IMR-90 (cell line): Measurements from ENCODE around the gene MUSTN1. TPM values are rescaled to one million over a fixed set of nuclear protein-coding genes. Genes with fewer than 3 reads are reported as not detected.

Experiments
- ATAC-seq: fragments of 200-7000 bp; cut with Tn5 transposase; 2 replicates; pipeline ENCODE4 v1.9.1; 2020; ENCODE audit warnings: low read depth, mild to moderate bottlenecking, moderate library complexity
- BruUV-seq: library from RNA; stranded (reverse); fragments of 400-500 nt; replicated peaks from 2 replicates; lab custom pipeline; 2021; lab: Mats Ljungman, UMichigan
- CTCF ChIA-PET: fragments of 300-600 bp; formaldehyde crosslinking; extraction: SDS; loops from one replicate; lab custom pipeline; 2021; ENCODE audit warnings: antibody characterized with exemption; lab: Yijun Ruan, JAX
- POLR2A ChIA-PET: fragments of 300-600 bp; sonication (Branson Sonifier 250); formaldehyde crosslinking; loops from one replicate; lab custom pipeline; 2022; ENCODE audit warnings: antibody characterized with exemption; ENCODE audit not compliant: unreplicated experiment; lab: Charles Lee
- DNase-seq: peaks from one replicate; pipeline ENCODE4 v3.0.0; 2013
- H2AFZ ChIP-seq: replicated peaks from 2 replicates; pipeline ENCODE3; 2013; ENCODE audit warnings: low read length, mild to moderate bottlenecking; ENCODE audit not compliant: poor library complexity
- H2AK5ac ChIP-seq: 2 replicates; pipeline ENCODE4 v1.6.1; 2013; ENCODE audit warnings: low read depth, low read length, inconsistent platforms
- H2AK9ac ChIP-seq: replicated peaks from 2 replicates; pipeline ENCODE3; 2013; ENCODE audit warnings: mild to moderate bottlenecking, low read depth, low read length, moderate library complexity; ENCODE audit not compliant: poor library complexity
- H2BK120ac ChIP-seq: 2 replicates; pipeline ENCODE4 v1.6.1; 2013; ENCODE audit warnings: low read depth, low read length, inconsistent platforms
- H2BK15ac ChIP-seq: 3 replicates; pipeline ENCODE4 v1.6.1; 2013; ENCODE audit warnings: low read depth, low read length, inconsistent platforms
- H2BK20ac ChIP-seq: 2 replicates; pipeline ENCODE4 v1.6.1; 2013; ENCODE audit warnings: low read depth, mild to moderate bottlenecking, inconsistent platforms, low read length, moderate library complexity
- H2BK5ac ChIP-seq: 2 replicates; pipeline ENCODE4 v1.6.1; 2013; ENCODE audit warnings: mild to moderate bottlenecking, low read depth, low read length, inconsistent platforms; ENCODE audit not compliant: poor library complexity, severe bottlenecking
- H3K14ac ChIP-seq: replicated peaks from 2 replicates; pipeline ENCODE4 v1.6.1; 2013; ENCODE audit warnings: low read depth, low read length, inconsistent platforms
- H3K18ac ChIP-seq: 2 replicates; pipeline ENCODE4 v1.6.1; 2013; ENCODE audit warnings: low read depth, low read length, control low read depth
- H3K23ac ChIP-seq: 2 replicates; pipeline ENCODE4 v1.6.1; 2013; ENCODE audit warnings: low read depth, low read length, inconsistent platforms
- H3K27ac ChIP-seq: 2 replicates; pipeline ENCODE4 v1.5.1; 2013; ENCODE audit warnings: mild to moderate bottlenecking, control low read depth, low read length; ENCODE audit not compliant: insufficient read depth
- H3K27me3 ChIP-seq: 2 replicates; pipeline ENCODE4 v1.6.1; 2013; ENCODE audit warnings: low read length; ENCODE audit not compliant: control insufficient read depth, insufficient read depth
- H3K36me3 ChIP-seq: 2 replicates; pipeline ENCODE4 v1.6.1; 2013; ENCODE audit warnings: low read length, mixed read lengths; ENCODE audit not compliant: control insufficient read depth, insufficient read depth
- H3K4ac ChIP-seq: 2 replicates; pipeline ENCODE4 v1.6.1; 2013; ENCODE audit warnings: low read depth, low read length, inconsistent platforms
- H3K4me1 ChIP-seq: 2 replicates; pipeline ENCODE4 v1.6.1; 2013; ENCODE audit warnings: low read length, mixed read lengths; ENCODE audit not compliant: control insufficient read depth, insufficient read depth
- H3K4me2 ChIP-seq: 2 replicates; pipeline ENCODE4 v1.6.1; 2013; ENCODE audit warnings: low read depth, mild to moderate bottlenecking, control low read depth, low read length, moderate library complexity
- H3K4me3 ChIP-seq: 2 replicates; pipeline ENCODE4 v1.5.1; 2013; ENCODE audit warnings: low read depth, mild to moderate bottlenecking, control low read depth, low read length, moderate library complexity; ENCODE audit not compliant: insufficient read depth
- H3K56ac ChIP-seq: 2 replicates; pipeline ENCODE4 v1.6.1; 2013; ENCODE audit warnings: low read length, inconsistent platforms; ENCODE audit not compliant: insufficient read depth; ENCODE audit errors: extremely low read depth
- H3K79me1 ChIP-seq, 2 experiments: 2 replicates each; pipeline ENCODE4 v1.6.1; 2013; ENCODE audit warnings: low read length in 2 of 2, inconsistent platforms in 1 of 2, low read depth in 1 of 2
- H3K9ac ChIP-seq: 2 replicates; pipeline ENCODE4 v1.6.1; 2013; ENCODE audit warnings: low read depth, low read length, control low read depth
- H3K9me1 ChIP-seq: 2 replicates; pipeline ENCODE4 v1.6.1; 2013; ENCODE audit warnings: low read length, inconsistent platforms; ENCODE audit not compliant: insufficient read depth
- H3K9me3 ChIP-seq: 2 replicates; pipeline ENCODE4 v1.6.1; 2013; ENCODE audit warnings: low read length; ENCODE audit not compliant: control insufficient read depth, insufficient read depth
- H4K20me1 ChIP-seq: 2 replicates; pipeline ENCODE4 v1.6.1; 2013; ENCODE audit warnings: low read length, inconsistent platforms; ENCODE audit not compliant: insufficient read depth
- H4K5ac ChIP-seq: 2 replicates; pipeline ENCODE4 v1.6.1; 2013; ENCODE audit warnings: mild to moderate bottlenecking, low read depth, low read length, control low read depth
- H4K8ac ChIP-seq, 2 experiments: 2 replicates each; pipeline ENCODE4 v1.6.1; 2013; ENCODE audit warnings: low read depth in 2 of 2, low read length in 2 of 2, control low read depth in 1 of 2, inconsistent platforms in 1 of 2
- H4K91ac ChIP-seq: 2 replicates; pipeline ENCODE4 v1.6.1; 2013; ENCODE audit warnings: low read depth, low read length, inconsistent platforms; ENCODE audit not compliant: insufficient read depth
- POLR2A ChIP-seq: IDR thresholded peaks from 2 replicates; pipeline ENCODE4 v1.6.1; 2012; ENCODE audit warnings: mild to moderate bottlenecking, low read depth, low read length
- WGBS, 2 experiments: methylation state at CpG; one replicate each; pipeline versions ENCODE4 v1.1.5 to v1.1.7; 2013; ENCODE audit warnings: missing lambda C conversion rate in 2 of 2; ENCODE audit not compliant: insufficient read length in 1 of 2; ENCODE audit errors: extremely low coverage in 2 of 2; 5-methylcytosine and 5-hydroxymethylcytosine counted together
- dilution Hi-C: fragments of 300-500 bp; cut with HindIII; formaldehyde crosslinking; loops from one replicate; pipeline ENCODE4 v1.14.3; 2018; ENCODE audit warnings: low sequenced_read_pairs; ENCODE audit not compliant: unreplicated experiment
- in situ Hi-C: fragments of 300-500 bp; cut with MboI; formaldehyde crosslinking; loops from 3 replicates; pipeline ENCODE4 v1.14.3; 2019; ENCODE audit warnings: low sequenced_read_pairs, inconsistent platforms, mixed read lengths
- intact Hi-C: fragments of 100-400 bp; cut with micrococcal nuclease; formaldehyde crosslinking; loops from 2 replicates; pipeline ENCODE4 v1.10.0; 2022
- polyA plus RNA-seq, 3 experiments: library from polyadenylated mRNA; depleted of rRNA; stranded (reverse); fragments of >200 nt; gene quantifications; 2 replicates each; pipeline ENCODE4 v1.2.3, GENCODE V29; 2012; ENCODE audit warnings: low replicate concordance in 1 of 3
- total RNA-seq: library from RNA; depleted of rRNA; stranded (reverse); fragments of >200 nt; gene quantifications from 2 replicates; pipeline ENCODE4 v1.2.3, GENCODE V29; 2012

MUSTN1 gene
- total and polyA plus RNA-seq, 2 of the 4 experiments (the other 2 are of a cell fraction), result not detected

DNA sequence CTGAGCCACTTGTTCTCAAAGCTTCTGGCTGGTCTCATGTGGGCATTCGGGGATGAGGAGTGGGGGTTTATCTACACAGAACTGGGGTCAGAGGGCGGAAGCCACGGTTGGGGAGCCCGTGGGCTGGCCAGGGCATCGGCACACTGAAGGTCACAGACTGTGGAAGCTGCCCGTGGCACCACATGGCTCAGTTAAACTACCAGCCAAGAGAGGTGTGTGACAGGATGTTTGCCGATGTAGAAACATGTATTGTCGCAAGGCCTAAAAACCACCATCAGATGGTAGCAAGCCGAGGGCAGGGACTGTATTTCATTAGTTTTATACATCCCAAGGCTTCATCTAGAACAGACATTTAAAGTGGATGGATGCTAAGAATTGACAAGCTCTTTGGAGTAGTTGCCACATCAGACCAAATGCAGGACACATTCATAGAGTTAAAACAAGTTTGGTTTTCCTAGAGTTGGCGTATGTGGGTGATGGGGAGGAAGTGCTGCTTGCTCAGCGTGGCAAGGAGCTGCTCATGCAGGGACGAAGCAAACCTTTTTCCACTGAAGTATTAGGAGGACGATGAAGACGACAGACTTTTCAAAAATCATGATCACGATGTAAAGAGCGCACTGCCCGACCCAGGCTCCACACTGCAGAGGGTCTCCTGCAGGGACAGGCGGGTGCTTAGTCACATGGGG is 9.6 kb upstream of the MUSTN1 start:
- no peak overlapping the region for H3K9ac ChIP-seq
- H2BK20ac ChIP-seq, result no peak overlapping the region
- H3K9me1 ChIP-seq, result peaks cover 4% of the 10 kb centered on the region; the same call in 1 of the 2 replicates
- H2BK120ac ChIP-seq, result no peak overlapping the region
- H3K18ac ChIP-seq, result no peak overlapping the region
- no peak overlapping the region for H2BK5ac ChIP-seq
- no peak overlapping the region for H4K91ac ChIP-seq
- dilution Hi-C loops (no loop called here), intact Hi-C loops (no loop called here), in situ Hi-C loops (no loop called here)
- no peak overlapping the region for H2AK9ac ChIP-seq
- peaks cover 18% of the 10 kb centered on the region for H3K36me3 ChIP-seq
- no peak overlapping the region for H3K23ac ChIP-seq
- POLR2A ChIA-PET, result no interaction called here
- no peaks in the 10 kb centered on the region for H3K27me3 ChIP-seq
- H3K9me3 ChIP-seq, result no peaks in the 10 kb centered on the region
- H3K4me3 ChIP-seq, result no peak overlapping the region
- H2AFZ ChIP-seq, result no peak overlapping the region
- no peak overlapping the region for H2BK15ac ChIP-seq
- DNase-seq, result no peak
- H4K20me1 ChIP-seq, result no peaks in the 10 kb centered on the region; the same call in 1 of the 2 replicates
- no peak overlapping the region for H3K14ac ChIP-seq
- CTCF ChIA-PET, result no interaction called here
- H3K56ac ChIP-seq, result no peak overlapping the region
- BruUV-seq, result no TSS peak
- no peak overlapping the region for H4K5ac ChIP-seq
- 86% methylated on average over 3 of the region's 18 CpGs; no CpG with 5 or more reads in 1 of the 2 experiments for WGBS, 2 experiments
- no peaks in the 10 kb centered on the region; a peak in 1 of 4 replicates for H3K79me1 ChIP-seq
- H2AK5ac ChIP-seq, result no peak overlapping the region
- H3K27ac ChIP-seq, result no peak overlapping the region
- H3K4me2 ChIP-seq, result no peak overlapping the region
- ATAC-seq, result no peak
- no peak overlapping the region for H3K4ac ChIP-seq
- peaks cover 9% of the 10 kb centered on the region; the same call in 1 of the 2 replicates for H3K4me1 ChIP-seq
- no peak for TF ChIP-seq POLR2A
- no peak overlapping the region for H4K8ac ChIP-seq
